IMR-90 (cell line): Measurements from ENCODE around the gene PYCR2. TPM values are rescaled to one million over a fixed set of nuclear protein-coding genes. Genes with fewer than 3 reads are reported as not detected.

Source experiments
- ATAC-seq: fragments of 200-7000 bp; cut with Tn5 transposase; 2 replicates; pipeline ENCODE4 v1.9.1; 2020; ENCODE audit warnings: low read depth, mild to moderate bottlenecking, moderate library complexity
- BruUV-seq: library from RNA; stranded (reverse); fragments of 400-500 nt; replicated peaks from 2 replicates; lab custom pipeline; 2021; lab: Mats Ljungman, UMichigan
- CTCF ChIA-PET: fragments of 300-600 bp; formaldehyde crosslinking; extraction: SDS; loops from one replicate; lab custom pipeline; 2021; ENCODE audit warnings: antibody characterized with exemption; lab: Yijun Ruan, JAX
- POLR2A ChIA-PET: fragments of 300-600 bp; sonication (Branson Sonifier 250); formaldehyde crosslinking; loops from one replicate; lab custom pipeline; 2022; ENCODE audit warnings: antibody characterized with exemption; ENCODE audit not compliant: unreplicated experiment; lab: Charles Lee
- DNase-seq: peaks from one replicate; pipeline ENCODE4 v3.0.0; 2013
- H2AFZ ChIP-seq: replicated peaks from 2 replicates; pipeline ENCODE3; 2013; ENCODE audit warnings: low read length, mild to moderate bottlenecking; ENCODE audit not compliant: poor library complexity
- H2AK5ac ChIP-seq: 2 replicates; pipeline ENCODE4 v1.6.1; 2013; ENCODE audit warnings: low read depth, low read length, inconsistent platforms
- H2AK9ac ChIP-seq: replicated peaks from 2 replicates; pipeline ENCODE3; 2013; ENCODE audit warnings: mild to moderate bottlenecking, low read depth, low read length, moderate library complexity; ENCODE audit not compliant: poor library complexity
- H2BK120ac ChIP-seq: 2 replicates; pipeline ENCODE4 v1.6.1; 2013; ENCODE audit warnings: low read depth, low read length, inconsistent platforms
- H2BK15ac ChIP-seq: 3 replicates; pipeline ENCODE4 v1.6.1; 2013; ENCODE audit warnings: low read depth, low read length, inconsistent platforms
- H2BK20ac ChIP-seq: 2 replicates; pipeline ENCODE4 v1.6.1; 2013; ENCODE audit warnings: low read depth, mild to moderate bottlenecking, inconsistent platforms, low read length, moderate library complexity
- H2BK5ac ChIP-seq: 2 replicates; pipeline ENCODE4 v1.6.1; 2013; ENCODE audit warnings: mild to moderate bottlenecking, low read depth, low read length, inconsistent platforms; ENCODE audit not compliant: poor library complexity, severe bottlenecking
- H3K14ac ChIP-seq: replicated peaks from 2 replicates; pipeline ENCODE4 v1.6.1; 2013; ENCODE audit warnings: low read depth, low read length, inconsistent platforms
- H3K18ac ChIP-seq: 2 replicates; pipeline ENCODE4 v1.6.1; 2013; ENCODE audit warnings: low read depth, low read length, control low read depth
- H3K23ac ChIP-seq: 2 replicates; pipeline ENCODE4 v1.6.1; 2013; ENCODE audit warnings: low read depth, low read length, inconsistent platforms
- H3K27ac ChIP-seq: 2 replicates; pipeline ENCODE4 v1.5.1; 2013; ENCODE audit warnings: mild to moderate bottlenecking, control low read depth, low read length; ENCODE audit not compliant: insufficient read depth
- H3K27me3 ChIP-seq: 2 replicates; pipeline ENCODE4 v1.6.1; 2013; ENCODE audit warnings: low read length; ENCODE audit not compliant: control insufficient read depth, insufficient read depth
- H3K36me3 ChIP-seq: 2 replicates; pipeline ENCODE4 v1.6.1; 2013; ENCODE audit warnings: low read length, mixed read lengths; ENCODE audit not compliant: control insufficient read depth, insufficient read depth
- H3K4ac ChIP-seq: 2 replicates; pipeline ENCODE4 v1.6.1; 2013; ENCODE audit warnings: low read depth, low read length, inconsistent platforms
- H3K4me1 ChIP-seq: 2 replicates; pipeline ENCODE4 v1.6.1; 2013; ENCODE audit warnings: low read length, mixed read lengths; ENCODE audit not compliant: control insufficient read depth, insufficient read depth
- H3K4me2 ChIP-seq: 2 replicates; pipeline ENCODE4 v1.6.1; 2013; ENCODE audit warnings: low read depth, mild to moderate bottlenecking, control low read depth, low read length, moderate library complexity
- H3K4me3 ChIP-seq: 2 replicates; pipeline ENCODE4 v1.5.1; 2013; ENCODE audit warnings: low read depth, mild to moderate bottlenecking, control low read depth, low read length, moderate library complexity; ENCODE audit not compliant: insufficient read depth
- H3K56ac ChIP-seq: 2 replicates; pipeline ENCODE4 v1.6.1; 2013; ENCODE audit warnings: low read length, inconsistent platforms; ENCODE audit not compliant: insufficient read depth; ENCODE audit errors: extremely low read depth
- H3K79me1 ChIP-seq, 2 experiments: 2 replicates each; pipeline ENCODE4 v1.6.1; 2013; ENCODE audit warnings: low read length in 2 of 2, inconsistent platforms in 1 of 2, low read depth in 1 of 2
- H3K9ac ChIP-seq: 2 replicates; pipeline ENCODE4 v1.6.1; 2013; ENCODE audit warnings: low read depth, low read length, control low read depth
- H3K9me1 ChIP-seq: 2 replicates; pipeline ENCODE4 v1.6.1; 2013; ENCODE audit warnings: low read length, inconsistent platforms; ENCODE audit not compliant: insufficient read depth
- H3K9me3 ChIP-seq: 2 replicates; pipeline ENCODE4 v1.6.1; 2013; ENCODE audit warnings: low read length; ENCODE audit not compliant: control insufficient read depth, insufficient read depth
- H4K20me1 ChIP-seq: 2 replicates; pipeline ENCODE4 v1.6.1; 2013; ENCODE audit warnings: low read length, inconsistent platforms; ENCODE audit not compliant: insufficient read depth
- H4K5ac ChIP-seq: 2 replicates; pipeline ENCODE4 v1.6.1; 2013; ENCODE audit warnings: mild to moderate bottlenecking, low read depth, low read length, control low read depth
- H4K8ac ChIP-seq, 2 experiments: 2 replicates each; pipeline ENCODE4 v1.6.1; 2013; ENCODE audit warnings: low read depth in 2 of 2, low read length in 2 of 2, control low read depth in 1 of 2, inconsistent platforms in 1 of 2
- H4K91ac ChIP-seq: 2 replicates; pipeline ENCODE4 v1.6.1; 2013; ENCODE audit warnings: low read depth, low read length, inconsistent platforms; ENCODE audit not compliant: insufficient read depth
- BHLHE40 ChIP-seq: fragments of 150-350 bp; IDR thresholded peaks from 2 replicates; pipeline ENCODE4 v1.6.1; 2016; ENCODE audit warnings: mild to moderate bottlenecking, low read depth, low read length
- CEBPB ChIP-seq: IDR thresholded peaks from 2 replicates; pipeline ENCODE4 v1.6.1; 2012; ENCODE audit warnings: low read depth, low read length, improper control_type of control experiment
- CHD1 ChIP-seq: IDR thresholded peaks from 2 replicates; pipeline ENCODE4 v1.6.1; 2012; ENCODE audit warnings: low read depth, low read length, improper control_type of control experiment
- FOS ChIP-seq: fragments of 150-350 bp; IDR thresholded peaks from 2 replicates; pipeline ENCODE4 v1.6.1; 2016; ENCODE audit warnings: low read depth, low read length
- MAFK ChIP-seq: IDR thresholded peaks from 2 replicates; pipeline ENCODE4 v1.6.1; 2012; ENCODE audit warnings: low read depth, low read length, improper control_type of control experiment
- MAZ ChIP-seq: IDR thresholded peaks from 2 replicates; pipeline ENCODE4 v1.6.1; 2012; ENCODE audit warnings: low read depth, mild to moderate bottlenecking, low read length, improper control_type of control experiment, moderate library complexity, borderline replicate concordance
- MXI1 ChIP-seq: IDR thresholded peaks from 2 replicates; pipeline ENCODE4 v1.6.1; 2012; ENCODE audit warnings: low read depth, mild to moderate bottlenecking, low read length, moderate library complexity, borderline replicate concordance
- NFE2L2 ChIP-seq: fragments of 150-350 bp; IDR thresholded peaks from 2 replicates; pipeline ENCODE4 v1.6.1; 2016; ENCODE audit warnings: low read depth, mild to moderate bottlenecking, low read length
- RAD21 ChIP-seq: IDR thresholded peaks from 2 replicates; pipeline ENCODE4 v1.6.1; 2012; ENCODE audit warnings: low read length, improper control_type of control experiment
- RFX5 ChIP-seq: IDR thresholded peaks from 2 replicates; pipeline ENCODE4 v1.8.0; 2012; ENCODE audit warnings: low read depth, mild to moderate bottlenecking, low read length, moderate library complexity
- SMC3 ChIP-seq: fragments of 150-350 bp; IDR thresholded peaks from 2 replicates; pipeline ENCODE4 v1.6.1; 2016; ENCODE audit warnings: low read depth, mild to moderate bottlenecking, antibody characterized with exemption, low read length, moderate library complexity
- WGBS, 2 experiments: methylation state at CpG; one replicate each; pipeline versions ENCODE4 v1.1.5 to v1.1.7; 2013; ENCODE audit warnings: missing lambda C conversion rate in 2 of 2; ENCODE audit not compliant: insufficient read length in 1 of 2; ENCODE audit errors: extremely low coverage in 2 of 2; 5-methylcytosine and 5-hydroxymethylcytosine counted together
- dilution Hi-C: fragments of 300-500 bp; cut with HindIII; formaldehyde crosslinking; loops from one replicate; pipeline ENCODE4 v1.14.3; 2018; ENCODE audit warnings: low sequenced_read_pairs; ENCODE audit not compliant: unreplicated experiment
- in situ Hi-C: fragments of 300-500 bp; cut with MboI; formaldehyde crosslinking; loops from 3 replicates; pipeline ENCODE4 v1.14.3; 2019; ENCODE audit warnings: low sequenced_read_pairs, inconsistent platforms, mixed read lengths
- intact Hi-C: fragments of 100-400 bp; cut with micrococcal nuclease; formaldehyde crosslinking; loops from 2 replicates; pipeline ENCODE4 v1.10.0; 2022
- polyA plus RNA-seq, 3 experiments: library from polyadenylated mRNA; depleted of rRNA; stranded (reverse); fragments of >200 nt; gene quantifications; 2 replicates each; pipeline ENCODE4 v1.2.3, GENCODE V29; 2012; ENCODE audit warnings: low replicate concordance in 1 of 3
- total RNA-seq: library from RNA; depleted of rRNA; stranded (reverse); fragments of >200 nt; gene quantifications from 2 replicates; pipeline ENCODE4 v1.2.3, GENCODE V29; 2012
- TF ChIP-seq, protein P1 (sequence below): conservative IDR thresholded peaks from 2 replicates; pipeline ENCODE4 v1.5.1; 2012; ENCODE audit warnings: mild to moderate bottlenecking, low read depth, low read length, improper control_type of control experiment
- TF ChIP-seq, protein P2 (sequence below): fragments of 150-350 bp; IDR thresholded peaks from 2 replicates; pipeline ENCODE4 v1.6.1; 2016; ENCODE audit warnings: low read depth, mild to moderate bottlenecking, low read length, moderate library complexity, borderline replicate concordance

PYCR2 gene
- total and polyA plus RNA-seq, 2 of the 4 experiments (the other 2 are of a cell fraction) = 34.4 to 68.1 TPM

DNA sequence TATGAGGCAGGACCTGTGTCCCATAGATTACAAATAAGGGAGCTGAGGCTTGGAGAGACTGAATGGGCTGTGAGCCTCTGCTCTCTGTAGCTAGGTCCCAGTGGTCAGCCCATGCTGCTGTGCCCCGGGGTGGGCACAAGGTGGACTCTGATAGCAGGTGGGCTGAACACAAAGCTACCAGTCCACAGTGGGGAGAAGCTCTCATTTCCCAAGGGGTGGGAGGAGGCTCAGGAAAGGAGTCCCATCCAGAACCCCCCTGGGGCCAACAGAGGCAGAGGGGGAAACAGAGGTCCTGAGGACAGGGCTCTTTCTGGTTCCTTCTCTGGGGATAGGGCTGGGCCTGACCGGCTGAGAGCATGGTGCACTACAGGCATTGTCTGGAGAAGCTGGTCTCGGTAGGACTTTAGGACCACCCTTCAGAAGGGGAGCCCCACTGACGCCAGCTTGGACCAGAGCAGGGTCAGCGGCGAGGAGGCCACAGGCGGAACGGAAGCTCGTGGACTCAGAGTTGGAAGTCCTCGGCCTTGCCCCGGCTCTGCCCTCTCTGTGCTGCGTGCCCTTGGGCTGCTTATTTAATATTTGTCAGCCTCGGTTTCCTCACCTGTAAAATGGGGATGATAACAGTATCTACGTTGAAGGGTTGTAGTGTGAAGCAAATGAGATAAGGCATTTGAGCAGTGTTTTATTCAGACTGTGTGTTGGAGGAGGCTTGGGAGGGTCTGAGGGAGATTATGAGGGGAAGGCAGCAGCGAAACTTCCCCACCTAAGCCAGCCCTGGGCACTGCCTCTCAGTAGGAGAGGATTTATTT is 48.5 kb upstream of the PYCR2 start:
- Histone ChIP-seq H4K8ac (no peak overlapping the region), H2AK9ac (no peak overlapping the region), H3K9me1 (no peaks in the 10 kb centered on the region), H4K91ac (no peak overlapping the region), H2BK5ac (no peak overlapping the region), H3K36me3 (no peaks in the 10 kb centered on the region), H2BK15ac (no peak overlapping the region), H4K20me1 (no peaks in the 10 kb centered on the region), H3K23ac (no peak overlapping the region), H3K4me2 (no peak overlapping the region), H3K4me1 (no peaks in the 10 kb centered on the region), H3K18ac (no peak overlapping the region), H3K56ac (no peak overlapping the region), H2BK120ac (no peak overlapping the region), H4K5ac (no peak overlapping the region), H3K9ac (no peak overlapping the region), H3K79me1 (no peaks in the 10 kb centered on the region), H3K4ac (no peak overlapping the region), H3K27me3 (no peaks in the 10 kb centered on the region), H3K27ac (no peak overlapping the region), H3K14ac (no peak overlapping the region), H3K9me3 (no peaks in the 10 kb centered on the region), H3K4me3 (no peak overlapping the region), H2AK5ac (no peak overlapping the region), H2BK20ac (no peak overlapping the region), H2AFZ (no peak overlapping the region)
- no TSS peak for BruUV-seq
- intact Hi-C loops = loop anchor here (10.0 kb wide), 3 partner anchors 128 to 1048 kb away; partner anchors contain the start of genes DNAH14 and ENAH
- in situ Hi-C loops = loop anchor here (10.0 kb wide), 1 partner anchor 658 kb away; no protein-coding TSS in a partner anchor
- dilution Hi-C loops = no loop called here
- POLR2A ChIA-PET = no interaction called here
- CTCF ChIA-PET = interaction anchor here (1.5 kb wide), 1 partner anchor 498 kb away, joined by 6 read pairs; no protein-coding TSS in a partner anchor
- no peak for DNase-seq
- no peak for TF ChIP-seq CHD1
- TF ChIP-seq, protein P1, sequence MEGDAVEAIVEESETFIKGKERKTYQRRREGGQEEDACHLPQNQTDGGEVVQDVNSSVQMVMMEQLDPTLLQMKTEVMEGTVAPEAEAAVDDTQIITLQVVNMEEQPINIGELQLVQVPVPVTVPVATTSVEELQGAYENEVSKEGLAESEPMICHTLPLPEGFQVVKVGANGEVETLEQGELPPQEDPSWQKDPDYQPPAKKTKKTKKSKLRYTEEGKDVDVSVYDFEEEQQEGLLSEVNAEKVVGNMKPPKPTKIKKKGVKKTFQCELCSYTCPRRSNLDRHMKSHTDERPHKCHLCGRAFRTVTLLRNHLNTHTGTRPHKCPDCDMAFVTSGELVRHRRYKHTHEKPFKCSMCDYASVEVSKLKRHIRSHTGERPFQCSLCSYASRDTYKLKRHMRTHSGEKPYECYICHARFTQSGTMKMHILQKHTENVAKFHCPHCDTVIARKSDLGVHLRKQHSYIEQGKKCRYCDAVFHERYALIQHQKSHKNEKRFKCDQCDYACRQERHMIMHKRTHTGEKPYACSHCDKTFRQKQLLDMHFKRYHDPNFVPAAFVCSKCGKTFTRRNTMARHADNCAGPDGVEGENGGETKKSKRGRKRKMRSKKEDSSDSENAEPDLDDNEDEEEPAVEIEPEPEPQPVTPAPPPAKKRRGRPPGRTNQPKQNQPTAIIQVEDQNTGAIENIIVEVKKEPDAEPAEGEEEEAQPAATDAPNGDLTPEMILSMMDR = no peak
- TF ChIP-seq RAD21 = no peak
- no peak for TF ChIP-seq BHLHE40
- no peak for TF ChIP-seq RFX5
- no peak for TF ChIP-seq NFE2L2
- no peak for TF ChIP-seq MAZ
- no peak for TF ChIP-seq SMC3
- no peak for TF ChIP-seq MXI1
- TF ChIP-seq, protein P2, sequence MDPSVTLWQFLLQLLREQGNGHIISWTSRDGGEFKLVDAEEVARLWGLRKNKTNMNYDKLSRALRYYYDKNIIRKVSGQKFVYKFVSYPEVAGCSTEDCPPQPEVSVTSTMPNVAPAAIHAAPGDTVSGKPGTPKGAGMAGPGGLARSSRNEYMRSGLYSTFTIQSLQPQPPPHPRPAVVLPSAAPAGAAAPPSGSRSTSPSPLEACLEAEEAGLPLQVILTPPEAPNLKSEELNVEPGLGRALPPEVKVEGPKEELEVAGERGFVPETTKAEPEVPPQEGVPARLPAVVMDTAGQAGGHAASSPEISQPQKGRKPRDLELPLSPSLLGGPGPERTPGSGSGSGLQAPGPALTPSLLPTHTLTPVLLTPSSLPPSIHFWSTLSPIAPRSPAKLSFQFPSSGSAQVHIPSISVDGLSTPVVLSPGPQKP = no peak
- no peak for TF ChIP-seq MAFK
- no peak for TF ChIP-seq CEBPB
- TF ChIP-seq FOS = no peak
- WGBS, 2 experiments = 91% methylated on average over 10 of the region's 15 CpGs; no CpG with 5 or more reads in 1 of the 2 experiments
- no peak for ATAC-seq
